Measurements from ENCODE around the gene MAP2K3.

MAP2K3 gene

GRCh38 chr17:21292867-21293830, 8.6 kb downstream of the MAP2K3 start:
- no peak overlapping the region for H3K4me3 ChIP-seq (ENCODE audit: low read depth, low read length)
- no peak for TF ChIP-seq CTCF (conservative IDR thresholded peaks at IDR 0.05; ENCODE audit: low read depth, low read length)
- DNase-seq (ENCODE audit: low read depth): no peak

- H3K4me3 ChIP-seq (ENCODE audit: low read depth, low read length): no peak overlapping the region
- no peak for DNase-seq (ENCODE audit: low read depth)
- no peak for TF ChIP-seq CTCF (conservative IDR thresholded peaks at IDR 0.05; ENCODE audit: low read depth, low read length)
These were observed 9.3 kb downstream of the MAP2K3 start for GRCh38 chr17:21293831-21294210.

- no peak for DNase-seq (ENCODE audit: low read depth)
- no peak overlapping the region for H3K4me3 ChIP-seq (ENCODE audit: low read depth, low read length)
These were observed 10.0 kb downstream of the MAP2K3 start for GRCh38 chr17:21294321-21295035.

GRCh38 chr17:21295036-21295952, 10.8 kb downstream of the MAP2K3 start:
- DNase-seq (ENCODE audit: low read depth): no peak
- H3K4me3 ChIP-seq (ENCODE audit: low read depth, low read length): no peak overlapping the region
- no peak for TF ChIP-seq CTCF (conservative IDR thresholded peaks at IDR 0.05; ENCODE audit: low read depth, low read length)

More at GRCh38 chr17:21294321-21295035, 10.0 kb downstream of the MAP2K3 start:
- TF ChIP-seq CTCF (conservative IDR thresholded peaks at IDR 0.05; ENCODE audit: low read depth, low read length): no peak

GRCh38 chr17:21296097-21297025, 11.8 kb downstream of the MAP2K3 start:
- DNase-seq (ENCODE audit: low read depth): no peak
- no peak for TF ChIP-seq CTCF (conservative IDR thresholded peaks at IDR 0.05; ENCODE audit: low read depth, low read length)
- no peak overlapping the region for H3K4me3 ChIP-seq (ENCODE audit: low read depth, low read length)
